Measurements from ENCODE around the gene USP48. TPM values are rescaled to one million over a fixed set of nuclear protein-coding genes. Genes with fewer than 3 reads are reported as not detected.

Gene USP48
- total RNA-seq, 2 experiments from 2014 or later = 73.3 to 76.0 TPM

GRCh38 chr1:21752186-21752585, 30.8 kb downstream of the USP48 start:
- Mint-ChIP-seq H3K36me3 (ENCODE audit: low read depth) (peaks cover 81% of the 10 kb centered on the region), H3K27me3 (no peaks in the 10 kb centered on the region), H3K4me1 (ENCODE audit: low read depth) (no peaks in the 10 kb centered on the region), H3K27ac (no peak overlapping the region), H3K9me3 (no peaks in the 10 kb centered on the region), H3K4me3 (no peak overlapping the region)
- no peak for DNase-seq
- H3K27ac ChIP-seq (ENCODE audit: low read depth in 1 of 2, low read length in 2 of 2) = no peak overlapping the region
- no peaks in the 10 kb centered on the region for H3K9me3 ChIP-seq (ENCODE audit: control insufficient read depth in 1 of 2, insufficient read depth in 1 of 2, low read length in 2 of 2)
- no peak for ATAC-seq (ENCODE audit: poor library complexity)
- H3K4me3 ChIP-seq (ENCODE audit: low read length) = no peak overlapping the region
- CTCF ChIA-PET = no interaction called here
- peaks cover 76% of the 10 kb centered on the region for H3K36me3 ChIP-seq (ENCODE audit: insufficient read depth, low read length)
- POLR2A ChIA-PET = no interaction called here
- no peak for TF ChIP-seq CTCF (IDR thresholded peaks at IDR 0.05)
- intact Hi-C loops (cut with DNase I, micrococcal nuclease) = no loop called here
- no peaks in the 10 kb centered on the region for H3K27me3 ChIP-seq (ENCODE audit: control insufficient read depth in 1 of 2, insufficient read depth in 2 of 2, low read length in 2 of 2)
- peaks cover 4% of the 10 kb centered on the region for H3K4me1 ChIP-seq (ENCODE audit: insufficient read depth, low read length)

- intact Hi-C loops (cut with DNase I, micrococcal nuclease) = no loop called here
- H3K27me3 ChIP-seq (ENCODE audit: control insufficient read depth in 1 of 2, insufficient read depth in 2 of 2, low read length in 2 of 2) = no peaks in the 10 kb centered on the region
- no peaks in the 10 kb centered on the region for H3K9me3 ChIP-seq (ENCODE audit: control insufficient read depth in 1 of 2, insufficient read depth in 1 of 2, low read length in 2 of 2)
- Mint-ChIP-seq H3K4me3 (no peak overlapping the region), H3K9me3 (no peaks in the 10 kb centered on the region), H3K4me1 (ENCODE audit: low read depth) (no peaks in the 10 kb centered on the region), H3K27me3 (no peaks in the 10 kb centered on the region), H3K36me3 (ENCODE audit: low read depth) (peaks cover 83% of the 10 kb centered on the region), H3K27ac (no peak overlapping the region)
- peaks cover 82% of the 10 kb centered on the region for H3K36me3 ChIP-seq (ENCODE audit: insufficient read depth, low read length)
- no peak for TF ChIP-seq CTCF (IDR thresholded peaks at IDR 0.05)
- peaks cover 4% of the 10 kb centered on the region for H3K4me1 ChIP-seq (ENCODE audit: insufficient read depth, low read length)
- ATAC-seq (ENCODE audit: poor library complexity) (no peak), DNase-seq (no peak)
- ChIA-PET CTCF (no interaction called here), POLR2A (interaction anchor here (0.7 kb wide), 1 partner anchor 11 kb away, joined by 4 read pairs; no protein-coding TSS in a partner anchor)
- H3K27ac ChIP-seq (ENCODE audit: low read depth in 1 of 2, low read length in 2 of 2) = no peak overlapping the region
- H3K4me3 ChIP-seq (ENCODE audit: low read length) = no peak overlapping the region
These were observed 31.7 kb downstream of the USP48 start for GRCh38 chr1:21751281-21751680.

GRCh38 chr1:21750841-21751240, 32.1 kb downstream of the USP48 start:
- TF ChIP-seq CTCF (IDR thresholded peaks at IDR 0.05) = no peak
- Mint-ChIP-seq H3K4me3 (no peak overlapping the region), H3K4me1 (ENCODE audit: low read depth) (no peaks in the 10 kb centered on the region), H3K27ac (no peak overlapping the region), H3K36me3 (ENCODE audit: low read depth) (peaks cover 84% of the 10 kb centered on the region), H3K9me3 (no peaks in the 10 kb centered on the region), H3K27me3 (no peaks in the 10 kb centered on the region)
- Histone ChIP-seq H3K4me3 (ENCODE audit: low read length) (no peak overlapping the region), H3K36me3 (ENCODE audit: insufficient read depth, low read length) (peaks cover 79% of the 10 kb centered on the region), H3K27me3 (ENCODE audit: control insufficient read depth in 1 of 2, insufficient read depth in 2 of 2, low read length in 2 of 2) (no peaks in the 10 kb centered on the region), H3K4me1 (ENCODE audit: insufficient read depth, low read length) (peaks cover 4% of the 10 kb centered on the region), H3K9me3 (ENCODE audit: control insufficient read depth in 1 of 2, insufficient read depth in 1 of 2, low read length in 2 of 2) (no peaks in the 10 kb centered on the region), H3K27ac (ENCODE audit: low read depth in 1 of 2, low read length in 2 of 2) (no peak overlapping the region)
- CTCF ChIA-PET = no interaction called here
- intact Hi-C loops (cut with DNase I, micrococcal nuclease) = no loop called here
- no peak for ATAC-seq (ENCODE audit: poor library complexity)
- DNase-seq = no peak
- POLR2A ChIA-PET = no interaction called here

Data from CD4-positive, alpha-beta T cell (primary cell).